ENCODE data around the gene NPY2R.

Gene NPY2R

DNA sequence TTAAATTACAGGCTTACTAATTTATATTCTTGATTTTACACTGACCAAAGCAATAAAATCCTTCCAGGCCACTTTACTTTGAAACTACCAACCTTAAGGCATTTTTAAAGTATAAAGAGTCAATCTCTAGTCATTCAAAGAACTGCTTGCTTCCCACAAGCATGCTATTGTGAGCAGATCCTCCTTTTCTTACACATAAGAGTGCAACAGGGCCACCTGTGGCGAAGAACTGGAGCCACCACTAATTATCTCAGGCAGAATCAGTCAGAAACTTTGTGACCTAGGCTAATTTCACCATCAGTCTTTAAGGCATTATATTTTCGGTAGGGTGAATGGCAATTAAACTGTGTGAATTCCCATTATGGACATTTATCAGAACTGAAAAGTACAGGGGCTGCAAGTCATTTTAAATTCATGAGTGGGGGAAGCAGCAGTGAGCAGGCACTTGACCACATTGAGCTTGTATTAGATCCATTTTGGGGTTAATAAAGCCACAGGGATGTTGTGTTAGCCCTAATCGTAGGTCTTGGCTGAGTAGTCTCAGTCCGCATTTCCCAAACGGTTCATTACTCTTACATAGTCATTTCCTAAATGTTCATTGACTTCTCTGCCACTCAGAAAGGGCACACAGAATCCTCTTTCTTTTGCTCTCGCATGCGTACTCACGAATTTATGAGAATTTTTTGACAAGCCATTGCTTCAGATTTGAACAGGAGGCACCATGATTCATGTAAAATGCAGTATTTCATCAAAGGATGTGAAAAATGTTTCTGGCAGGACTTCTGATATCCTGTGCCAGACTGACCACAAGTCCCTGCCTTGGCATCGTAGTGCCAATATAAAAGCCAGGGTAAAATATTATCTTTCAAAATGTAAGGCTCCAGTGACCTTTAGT, 39.8 kb downstream of the NPY2R start:
- DNase-seq (ENCODE audit: low read depth, low spot score), result no peak

DNA sequence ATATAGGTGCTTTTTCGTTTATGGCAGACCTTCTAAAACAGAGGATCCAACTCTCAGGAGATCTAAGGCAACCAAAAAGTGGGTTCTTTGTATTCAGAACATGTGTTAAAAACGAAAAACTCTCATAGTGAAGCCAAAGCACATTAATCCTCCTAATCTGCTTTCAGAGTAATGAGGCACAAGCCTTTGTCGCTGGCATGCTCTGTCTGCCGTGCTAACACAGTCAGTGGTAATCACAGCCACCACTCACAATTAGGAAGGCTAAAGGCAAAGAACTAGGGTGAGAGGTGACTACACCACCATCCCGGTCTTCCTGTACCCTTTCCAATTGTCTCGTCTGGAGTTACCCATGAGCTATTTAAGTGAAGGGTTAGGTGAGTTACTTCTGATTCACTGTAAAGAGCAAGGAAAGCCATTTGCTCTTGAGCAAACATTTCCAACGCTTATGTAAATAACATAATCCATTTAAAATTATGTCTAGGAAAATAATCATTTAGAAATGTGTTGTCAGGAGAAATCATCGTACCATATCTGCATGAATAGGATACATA, 40.7 kb downstream of the NPY2R start:
- no peak for DNase-seq (ENCODE audit: low read depth, low spot score)

DNA sequence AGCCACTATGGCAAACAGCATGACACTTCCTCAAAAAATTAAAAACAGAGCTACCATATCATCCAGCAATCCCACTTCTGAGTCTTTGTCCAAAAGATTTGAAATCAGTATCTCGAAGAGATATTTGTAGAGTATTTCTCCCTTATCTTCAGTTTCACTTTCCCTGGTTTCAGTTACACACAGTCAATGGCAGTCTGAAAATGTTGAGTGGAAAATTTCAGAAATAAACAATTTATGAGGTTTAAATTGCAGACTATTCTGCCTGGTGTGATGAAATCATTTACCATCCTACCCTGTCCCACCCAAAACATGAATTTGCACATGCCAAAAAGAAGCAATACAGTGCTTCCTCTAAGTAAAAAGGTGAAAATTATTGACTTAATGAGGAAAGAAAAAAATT, 43.9 kb downstream of the NPY2R start:
- no peak for DNase-seq (ENCODE audit: low read depth, low spot score)

DNA sequence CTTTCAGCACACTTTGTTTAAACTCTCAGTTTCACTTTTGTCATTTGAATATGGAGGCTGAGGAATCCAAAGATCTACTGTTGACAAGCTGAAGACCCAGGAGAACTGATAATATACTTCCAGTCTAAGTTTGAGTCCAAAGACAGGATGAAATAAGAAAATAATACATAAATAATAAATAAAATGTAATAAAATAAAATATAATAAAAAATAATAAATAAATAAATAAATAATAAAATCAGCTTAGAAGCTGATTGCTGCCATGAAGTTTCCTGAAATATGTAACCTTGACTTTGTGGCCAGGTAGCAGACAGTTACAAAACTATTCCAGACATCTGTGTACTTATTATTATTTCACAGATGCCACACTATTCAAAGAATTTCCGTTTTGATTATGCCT, 55.0 kb downstream of the NPY2R start:
- no peak for DNase-seq (ENCODE audit: low read depth, low spot score)

DNA sequence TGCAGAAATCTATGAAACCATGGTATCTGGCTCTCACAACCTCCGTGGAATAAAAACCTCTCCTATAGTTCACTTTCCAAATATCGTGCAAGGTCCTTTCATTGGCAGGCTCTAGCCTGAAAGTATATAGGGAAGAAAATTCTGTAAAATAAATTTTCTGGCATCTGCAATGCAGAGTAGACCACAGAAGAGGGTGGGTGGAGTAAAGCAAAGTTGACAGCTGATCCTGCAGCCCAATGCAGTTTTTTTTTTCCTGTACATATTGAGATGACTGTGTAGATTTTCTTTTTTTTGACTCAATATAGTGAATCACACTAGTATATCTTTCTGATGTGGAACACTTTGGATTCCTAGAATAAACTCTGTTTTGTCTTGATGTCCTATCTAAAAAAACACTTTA, 56.7 kb downstream of the NPY2R start:
- DNase-seq (ENCODE audit: low read depth, low spot score), result no peak
